GM12878 (cell line): Measurements from ENCODE around the gene UBE2L5. TPM values are rescaled to one million over a fixed set of nuclear protein-coding genes. Genes with fewer than 3 reads are reported as not detected.

Experiments used
- ATAC-seq: fragments of 200-7000 bp; cut with Tn5 transposase; 3 replicates; pipeline ENCODE4 v1.9.1; 2020; ENCODE audit warnings: mild to moderate bottlenecking, moderate library complexity
- BruUV-seq: library from RNA; stranded (reverse); fragments of 400-500 nt; replicated peaks from 2 replicates; lab custom pipeline; 2021; lab: Mats Ljungman, UMichigan
- CTCF ChIA-PET: fragments of 300-600 bp; sonication (Branson Sonifier 250); formaldehyde crosslinking; extraction: SDS; loops from one replicate; lab custom pipeline; 2021; ENCODE audit warnings: inconsistent platforms; lab: Yijun Ruan, JAX
- POLR2A ChIA-PET: fragments of 350-600 bp; formaldehyde crosslinking; extraction: SDS; loops from one replicate; lab custom pipeline; 2021; ENCODE audit warnings: inconsistent platforms; lab: Charles Lee
- RAD21 ChIA-PET: fragments of 300-600 bp; sonication (Branson Sonifier 250); formaldehyde crosslinking; loops from one replicate; lab custom pipeline; 2023; ENCODE audit warnings: antibody characterized with exemption; ENCODE audit not compliant: unreplicated experiment; lab: Charles Lee
- SMC1A ChIA-PET: fragments of 300-600 bp; sonication (Branson Sonifier 250); formaldehyde crosslinking; loops from one replicate; lab custom pipeline; 2023; ENCODE audit not compliant: unreplicated experiment, uncharacterized antibody; lab: Charles Lee
- DNase-seq: peaks from one replicate; pipeline ENCODE4 v3.0.0-alpha.2; 2011; ENCODE audit warnings: low read depth, low spot score
- FAIRE-seq: peaks from 3 replicates; lab custom pipeline; 2011; peaks lifted over from hg19 to GRCh38; lab: Jason Lieb, UNC
- H2AFZ ChIP-seq: 2 replicates; pipeline ENCODE4 v1.6.0; 2011; ENCODE audit warnings: low read depth, low read length, control low read depth; ENCODE audit not compliant: control insufficient read depth
- H3K27ac ChIP-seq: 2 replicates; pipeline ENCODE4 v1.5.1; 2011; ENCODE audit warnings: control low read depth; ENCODE audit not compliant: control insufficient read depth, insufficient read depth
- H3K27me3 ChIP-seq, 2 experiments: replicated peaks in 1 of 2; 2 replicates each; pipeline versions ENCODE4 v1.6.0 to v1.6.1; 2011; ENCODE audit warnings: low read length in 1 of 2; ENCODE audit not compliant: control insufficient read depth in 2 of 2, insufficient read depth in 2 of 2
- H3K36me3 ChIP-seq, 2 experiments: 2 replicates each; pipeline ENCODE4 v1.5.1; 2011; ENCODE audit warnings: low read length in 1 of 2; ENCODE audit not compliant: control insufficient read depth in 2 of 2, insufficient read depth in 2 of 2
- H3K4me1 ChIP-seq: 2 replicates; pipeline ENCODE4 v1.6.1; 2011; ENCODE audit warnings: mild to moderate bottlenecking, low read length, moderate library complexity, mixed read lengths; ENCODE audit not compliant: control insufficient read depth, insufficient read depth
- H3K4me2 ChIP-seq: 2 replicates; pipeline ENCODE4 v1.6.0; 2011; ENCODE audit warnings: control low read depth; ENCODE audit not compliant: control insufficient read depth, insufficient read depth
- H3K4me3 ChIP-seq: fragments of 200-600 bp; sonication (generic); 2 replicates; pipeline ENCODE4 v1.5.1; 2016
- H3K79me2 ChIP-seq: 2 replicates; pipeline ENCODE4 v1.6.0; 2011; ENCODE audit warnings: low read length; ENCODE audit not compliant: control insufficient read depth, insufficient read depth
- H3K9ac ChIP-seq: 2 replicates; pipeline ENCODE4 v1.8.0; 2011; ENCODE audit warnings: low read length, control low read depth, mixed read lengths; ENCODE audit not compliant: control insufficient read depth, insufficient read depth
- H3K9me3 ChIP-seq: replicated peaks from 3 replicates; pipeline ENCODE4 v1.5.1; 2011; ENCODE audit warnings: mild to moderate bottlenecking, low read length; ENCODE audit not compliant: control insufficient read depth, insufficient read depth
- H4K20me1 ChIP-seq: 2 replicates; pipeline ENCODE4 v1.6.0; 2011; ENCODE audit not compliant: control insufficient read depth, insufficient read depth
- ATF2 ChIP-seq: IDR thresholded peaks from 2 replicates; pipeline ENCODE4 v1.6.1; 2012; ENCODE audit warnings: low read length, inconsistent platforms
- CBX5 ChIP-seq: sonication (generic); IDR thresholded peaks from 2 replicates; pipeline ENCODE4 v1.6.1; 2016; ENCODE audit warnings: low read depth, moderate library complexity, mild to moderate bottlenecking, inconsistent platforms
- CHD2 ChIP-seq: IDR thresholded peaks from 2 replicates; pipeline ENCODE4 v1.6.1; 2011; ENCODE audit warnings: low read depth, low read length, improper control_type of control experiment, borderline replicate concordance
- CREM ChIP-seq: IDR thresholded peaks from 2 replicates; pipeline ENCODE4 v1.6.1; 2014; ENCODE audit warnings: antibody characterized with exemption, low read depth
- EED ChIP-seq: sonication (generic); IDR thresholded peaks from 2 replicates; pipeline ENCODE4 v1.6.1; 2016; ENCODE audit warnings: antibody characterized with exemption, low read depth
- EP300 ChIP-seq, 2 experiments: fragments of 150-350 bp in 1 of 2; IDR thresholded peaks; 2 replicates each; pipeline ENCODE4 v1.6.1; 2011 to 2012; ENCODE audit warnings: low read depth in 2 of 2, low read length in 2 of 2, borderline replicate concordance in 1 of 2, improper control_type of control experiment in 1 of 2, inconsistent platforms in 1 of 2; ENCODE audit not compliant: control insufficient read depth in 1 of 2
- ETV6 ChIP-seq, 2 experiments: fragments of 450-650 bp in 1 of 2; IDR thresholded peaks in 1 of 2; conservative IDR thresholded peaks in 1 of 2; 2 replicates each; pipeline ENCODE4 v1.6.1; 2014; ENCODE audit warnings: antibody characterized with exemption in 1 of 2, borderline replicate concordance in 1 of 2, low read depth in 1 of 2, mild to moderate bottlenecking in 1 of 2, moderate library complexity in 1 of 2
- HDGF ChIP-seq: fragments of 450-650 bp; IDR thresholded peaks from 2 replicates; pipeline ENCODE4 v1.6.1; 2016; ENCODE audit warnings: antibody characterized with exemption
- IRF4 ChIP-seq: IDR thresholded peaks from 2 replicates; pipeline ENCODE4 v1.6.1; 2011; ENCODE audit warnings: low read depth, low read length
- JUND ChIP-seq: IDR thresholded peaks from 2 replicates; pipeline ENCODE4 v1.6.1; 2012; ENCODE audit warnings: low read depth, mild to moderate bottlenecking, low read length, improper control_type of control experiment, moderate library complexity
- KLF5 ChIP-seq: fragments of 450-650 bp; IDR thresholded peaks from 2 replicates; pipeline ENCODE4 v1.6.1; 2014; ENCODE audit warnings: mild to moderate bottlenecking; ENCODE audit not compliant: partially characterized antibody
- LARP7 ChIP-seq: fragments of 450-650 bp; IDR thresholded peaks from 2 replicates; pipeline ENCODE4 v1.6.1; 2017; ENCODE audit warnings: mild to moderate bottlenecking
- MXI1 ChIP-seq: fragments of 150-350 bp; IDR thresholded peaks from 2 replicates; pipeline ENCODE4 v1.6.1; 2011; ENCODE audit warnings: low read depth, mild to moderate bottlenecking, inconsistent platforms, low read length, improper control_type of control experiment
- NBN ChIP-seq: fragments of 450-650 bp; IDR thresholded peaks from 2 replicates; pipeline ENCODE4 v1.6.1; 2016
- POLR2AphosphoS5 ChIP-seq: IDR thresholded peaks from 2 replicates; pipeline ENCODE4 v1.6.1; 2011; ENCODE audit warnings: mild to moderate bottlenecking, low read length, inconsistent platforms
- RAD21 ChIP-seq: IDR thresholded peaks from 2 replicates; pipeline ENCODE4 v1.6.1; 2011; ENCODE audit warnings: mild to moderate bottlenecking, low read depth, low read length, moderate library complexity; ENCODE audit not compliant: insufficient read depth
- TBL1XR1 ChIP-seq: IDR thresholded peaks from 2 replicates; pipeline ENCODE4 v1.6.1; 2012; ENCODE audit warnings: low read depth, low read length, improper control_type of control experiment
- TCF7 ChIP-seq: IDR thresholded peaks from 2 replicates; pipeline ENCODE4 v1.6.1; 2014; ENCODE audit warnings: antibody characterized with exemption, borderline replicate concordance
- USF1 ChIP-seq: IDR thresholded peaks from 2 replicates; pipeline ENCODE4 v1.6.1; 2011; ENCODE audit warnings: borderline replicate concordance, low read depth, mild to moderate bottlenecking, moderate library complexity, mixed read lengths, low read length; ENCODE audit not compliant: insufficient read depth; ENCODE audit errors: extremely low read length
- YBX1 ChIP-seq: fragments of 450-650 bp; IDR thresholded peaks from 2 replicates; pipeline ENCODE4 v1.6.1; 2016; ENCODE audit warnings: antibody characterized with exemption
- ZNF384 ChIP-seq: IDR thresholded peaks from 2 replicates; pipeline ENCODE4 v1.6.1; 2012; ENCODE audit warnings: low read depth, mild to moderate bottlenecking, low read length, improper control_type of control experiment, borderline replicate concordance
- ZSCAN29 ChIP-seq: fragments of 450-650 bp; IDR thresholded peaks from 2 replicates; pipeline ENCODE4 v1.6.1; 2017; ENCODE audit warnings: mild to moderate bottlenecking, moderate library complexity
- WGBS: methylation state at CpG from one replicate; pipeline ENCODE4 v1.1.6; 2016; ENCODE audit warnings: low lambda C conversion rate; ENCODE audit not compliant: insufficient replicate concordance, insufficient coverage; ENCODE audit errors: missing lambda C conversion rate; 5-methylcytosine and 5-hydroxymethylcytosine counted together
- in situ Hi-C: fragments of 300-500 bp; cut with MboI; formaldehyde crosslinking; loops from 9 replicates; pipeline ENCODE4 v1.14.3; 2018; ENCODE audit warnings: mixed read lengths
- intact Hi-C: fragments of 100-400 bp; cut with micrococcal nuclease; formaldehyde crosslinking; loops from one replicate; pipeline ENCODE4 v1.14.2; 2022; ENCODE audit not compliant: unreplicated experiment
- polyA plus RNA-seq, 11 experiments: library from polyadenylated mRNA; depleted of rRNA in 4 of 11; unstranded in 6 of 11; stranded (reverse) in 5 of 11; fragments of >200 nt; fragmentation: Nextera tagmentation in 4 of 11; fragmentation: Illumina TruSeq in 1 of 11; extraction: Ambion mirVana in 4 of 11; extraction: Trizol in 1 of 11; gene quantifications; 1 replicate in 1 of 11; 2 replicates in 10 of 11; pipeline versions ENCODE4 v1.2.1 to v1.2.3, GENCODE V29; 2011 to 2016; ENCODE audit warnings: inconsistent platforms in 2 of 11, missing spikeins in 2 of 11, low read depth in 1 of 11
- total RNA-seq, 4 experiments: library from RNA; depleted of rRNA in 3 of 4; stranded (reverse); fragments of >200 nt in 3 of 4; fragmentation: Illumina TruSeq in 1 of 4; extraction: Trizol in 1 of 4; gene quantifications; 2 replicates each; pipeline versions ENCODE4 v1.2.1 to v1.2.3, GENCODE V29; 2013 to 2021

Gene UBE2L5
- total and polyA plus RNA-seq, 10 of the 15 experiments (the other 5 are each of a cell fraction or from before 2014, with no cell fraction given) = 0.03 to 1.1 (median 0.19) TPM; not detected in 2

DNA sequence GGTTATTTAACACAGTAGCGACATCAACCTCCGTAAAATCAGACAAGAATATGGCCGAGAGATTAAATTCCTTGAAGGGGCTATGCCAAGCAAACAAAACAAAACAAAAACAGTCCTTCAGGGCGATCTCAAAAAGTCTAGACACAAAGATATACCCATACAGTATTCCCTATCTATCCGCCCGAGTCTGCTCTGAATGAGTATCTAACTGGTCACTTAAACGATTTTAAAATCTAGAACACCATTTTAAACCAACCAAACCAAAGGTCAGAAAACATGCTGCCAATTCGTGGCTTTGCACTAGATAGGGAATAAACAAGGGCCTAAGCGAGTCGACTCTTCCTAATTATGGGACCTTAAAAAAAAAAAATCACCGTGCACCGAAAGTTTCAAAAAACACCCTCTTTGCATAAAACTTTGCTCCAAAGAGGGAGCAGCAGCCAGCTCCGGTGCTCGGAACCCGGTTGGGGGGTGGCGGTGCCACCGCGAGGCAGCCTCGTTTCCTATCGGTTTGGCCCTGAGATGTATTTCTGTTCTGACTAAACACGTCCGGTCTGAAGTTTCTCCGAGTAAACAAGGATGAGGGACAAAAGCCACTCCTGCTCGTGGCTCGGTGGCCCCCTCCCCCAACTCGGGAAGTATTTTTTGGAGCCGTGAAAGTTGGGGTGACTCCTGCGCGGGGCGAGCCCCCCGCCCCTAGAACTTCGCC, 41.6 kb downstream of the UBE2L5 start:
- in situ Hi-C loops = no loop called here
- CTCF ChIA-PET = no interaction called here
- peaks cover 36% of the 10 kb centered on the region for H3K79me2 ChIP-seq
- intact Hi-C loops = loop anchor here (1.0 to 5.0 kb wide), 9 partner anchors 17 to 332 kb away; partner anchors contain the start of gene USPL1
- SMC1A ChIA-PET = interaction anchor here (0.9 to 1.0 kb wide), 2 partner anchors 33 to 47 kb away, joined by 3 read pairs; no protein-coding TSS in a partner anchor
- WGBS = under 1% methylated on average over 32 of the region's 32 CpGs
- H3K4me3 ChIP-seq = peak overlapping the region; percentile 72
- FAIRE-seq (peak; percentile 38), DNase-seq (no peak), ATAC-seq (peak; percentile 30)
- peak overlapping the region; percentile 97 for H3K27ac ChIP-seq
- RAD21 ChIA-PET = interaction anchor here (1.0 to 1.4 kb wide), 2 partner anchors 19 to 89 kb away, joined by 4 to 5 read pairs; no protein-coding TSS in a partner anchor
- no peaks in the 10 kb centered on the region for H3K27me3 ChIP-seq
- H4K20me1 ChIP-seq = no peaks in the 10 kb centered on the region
- 0 out of 2 replicates have a peak, but pooled peaks cover 10% of the 10 kb centered on the region for H3K4me1 ChIP-seq
- no TSS peak for BruUV-seq
- peak overlapping the region; percentile 76 for H3K4me2 ChIP-seq
- no peaks in the 10 kb centered on the region for H3K9me3 ChIP-seq
- H3K36me3 ChIP-seq = peaks cover 0 to 2% of the 10 kb centered on the region in 2 experiments; a peak in 2 of 4 replicates
- H3K9ac ChIP-seq = peak overlapping the region; percentile 93
- POLR2A ChIA-PET = interaction anchor here (2.8 kb wide), 1 partner anchor 21 kb away, joined by 12 read pairs; no protein-coding TSS in a partner anchor
- no peak overlapping the region; the same call in 1 of the 2 replicates for H2AFZ ChIP-seq
- TF ChIP-seq RAD21 = 0 out of 2 replicates have a peak, but pooled peaks have one; percentile 5
- peak; percentile 39; the same call in 1 of the 2 replicates for TF ChIP-seq NBN
- 0 out of 2 replicates have a peak, but pooled peaks have one; percentile 23 for TF ChIP-seq CBX5
- peak; percentile 57 for TF ChIP-seq CHD2
- 0 out of 2 replicates have a peak, but pooled peaks have one; percentile 42 for TF ChIP-seq TBL1XR1
- no peak for TF ChIP-seq USF1
- TF ChIP-seq LARP7 = no peak
- peak; percentile 44; the same call in 1 of the 2 replicates for TF ChIP-seq ZNF384
- TF ChIP-seq JUND = peak; percentile 35; the same call in 1 of the 2 replicates
- peak; percentile 69; the same call in 1 of the 2 replicates for TF ChIP-seq IRF4
- TF ChIP-seq ETV6 (conservative IDR thresholded peaks at IDR 0.05 in 1 of 2, IDR thresholded peaks at IDR 0.05 in 1 of 2; ENCODE audit: borderline replicate concordance in 1 of 2, low read depth in 1 of 2) = peak in 1 of 2 experiments; percentile 78; a peak in 2 of 4 replicates
- peak; percentile 91 for TF ChIP-seq POLR2AphosphoS5
- TF ChIP-seq MXI1 = no peak
- no peak for TF ChIP-seq TCF7
- TF ChIP-seq HDGF = 0 out of 2 replicates have a peak, but pooled peaks have one; percentile 28
- TF ChIP-seq CREM = 0 out of 2 replicates have a peak, but pooled peaks have one; percentile 34
- no peak for TF ChIP-seq ZSCAN29
- peak; percentile 35; the same call in 1 of the 2 replicates for TF ChIP-seq ATF2
- TF ChIP-seq KLF5 = peak; percentile 45
- peak; percentile 27 to 43; a peak in 3 of 4 replicates for TF ChIP-seq EP300 (IDR thresholded peaks at IDR 0.05; ENCODE audit: borderline replicate concordance in 1 of 2, control insufficient read depth in 1 of 2, low read depth in 2 of 2, low read length in 2 of 2)
- no peak for TF ChIP-seq YBX1
- TF ChIP-seq EED = peak; percentile 82
